ENCODE measurements around the gene LRFN2.

LRFN2 gene

GRCh38 chr6:40509716-40510260, 77.4 kb downstream of the LRFN2 start:
- DNase-seq = no peak

DNA sequence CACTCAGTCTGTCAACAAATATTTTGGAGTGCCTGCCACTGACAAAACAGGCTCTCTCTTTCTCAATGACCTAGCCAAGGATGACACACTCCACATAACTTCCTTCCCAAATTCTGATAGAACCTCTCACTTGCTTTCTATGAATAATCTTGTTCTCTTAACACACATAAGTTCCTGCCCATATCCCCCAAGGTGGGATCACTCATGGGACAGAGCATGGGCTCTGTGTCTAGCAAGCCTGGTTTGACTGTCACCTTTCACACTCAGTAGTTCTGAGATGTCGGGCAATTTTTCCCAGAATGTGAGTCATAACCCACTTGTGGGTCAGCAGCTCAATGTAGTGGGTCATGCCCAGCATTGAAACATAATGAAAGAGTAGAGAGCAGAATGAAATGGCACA, 78.1 kb downstream of the LRFN2 start:
- DNase-seq = no peak

- no peak for DNase-seq
These were observed 80.2 kb downstream of the LRFN2 start for GRCh38 chr6:40506954-40507353.

DNA sequence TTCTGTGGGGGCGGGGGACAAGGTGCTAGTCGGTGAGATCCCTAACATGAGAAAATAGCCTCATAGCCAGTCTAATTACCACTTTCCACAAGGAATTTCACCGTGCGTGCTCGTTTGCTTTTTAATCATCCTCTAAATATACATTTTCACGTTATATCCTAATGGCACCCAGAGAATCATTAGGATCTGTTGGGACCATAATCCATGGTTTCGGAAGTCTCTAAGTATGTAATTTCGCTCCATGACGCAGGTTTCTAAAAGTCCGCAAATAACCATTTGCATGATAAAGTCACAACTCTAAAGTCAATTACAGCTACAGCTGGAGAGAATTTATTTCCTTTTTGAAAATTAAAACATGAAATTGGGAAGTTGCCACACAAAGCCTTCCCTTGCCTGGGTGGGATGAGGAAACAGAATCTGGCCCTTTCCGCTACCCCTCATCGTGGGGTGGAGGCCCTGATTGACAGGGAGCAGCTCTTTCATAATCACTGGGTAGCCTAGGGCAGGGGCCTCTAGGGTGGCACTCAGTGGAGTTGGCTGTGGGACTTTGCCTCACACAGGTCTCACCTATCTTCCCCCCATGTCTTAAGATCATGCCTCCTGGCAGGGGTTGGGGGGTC, 81.9 kb downstream of the LRFN2 start:
- DNase-seq = no peak

GRCh38 chr6:40504274-40504673, 82.9 kb downstream of the LRFN2 start:
- DNase-seq = no peak

DNA sequence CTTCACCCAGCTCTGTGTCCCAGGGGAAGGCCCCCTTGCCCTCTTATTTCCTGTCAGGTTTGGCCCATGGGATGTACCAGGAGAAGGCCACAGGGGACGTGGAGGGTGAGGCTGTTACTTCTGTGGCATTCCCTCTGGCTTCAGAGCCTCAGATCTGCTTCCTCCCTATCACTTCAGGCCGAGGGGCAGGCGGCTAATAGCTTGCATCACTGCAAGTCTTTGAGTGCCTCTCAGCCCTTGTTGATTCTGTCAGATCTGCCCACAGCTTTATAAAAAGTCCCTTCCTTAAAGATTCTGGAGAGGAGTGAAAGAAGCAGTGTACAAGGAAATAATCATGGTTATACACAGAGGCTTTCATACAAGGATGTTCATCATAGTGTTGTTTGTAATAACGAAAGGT, 86.9 kb downstream of the LRFN2 start:
- DNase-seq = no peak

DNA sequence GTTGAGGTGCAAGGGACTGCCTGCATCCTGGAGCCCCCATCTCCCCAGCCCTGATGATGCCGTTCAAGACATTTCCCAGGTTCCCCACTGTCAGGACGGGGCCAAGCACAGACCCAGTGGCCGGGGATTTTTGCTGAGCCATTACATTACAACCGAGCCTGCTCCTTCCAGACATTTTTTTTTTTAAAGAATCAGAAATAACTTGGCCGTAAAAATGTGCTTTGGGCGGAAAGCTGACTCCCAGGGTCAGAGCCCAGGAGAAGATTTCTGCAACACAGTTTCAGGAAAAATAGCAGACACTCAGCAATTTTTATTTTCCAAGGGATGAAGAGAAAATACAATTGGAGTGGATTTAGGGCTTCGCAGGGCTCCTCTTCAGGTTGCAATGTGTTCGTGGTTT, 87.9 kb downstream of the LRFN2 start:
- no peak for DNase-seq

GRCh38 chr6:40498148-40498547, 89.0 kb downstream of the LRFN2 start:
- no peak for DNase-seq

GRCh38 chr6:40492187-40492586, 95.0 kb downstream of the LRFN2 start:
- DNase-seq = no peak

DNA sequence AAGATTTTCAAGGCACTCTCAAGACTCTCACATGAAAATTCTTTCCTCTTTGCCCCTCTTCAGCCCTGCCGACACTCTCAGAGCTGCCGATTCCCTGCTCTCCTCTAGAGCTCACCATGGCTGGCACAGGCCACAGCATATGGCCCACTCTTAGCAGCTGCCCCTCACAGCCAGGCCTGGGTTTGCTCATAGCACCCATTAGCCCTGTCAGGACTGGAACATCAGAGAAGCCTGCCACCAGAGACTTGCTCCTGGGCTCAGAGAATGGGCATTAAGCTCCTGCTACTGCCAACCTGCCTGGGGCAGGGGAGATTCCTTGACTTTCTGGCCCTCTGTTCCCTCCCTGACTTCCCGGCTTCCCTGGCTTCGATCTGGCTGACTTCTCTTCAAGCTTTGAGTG, 96.7 kb downstream of the LRFN2 start:
- DNase-seq = no peak

DNA sequence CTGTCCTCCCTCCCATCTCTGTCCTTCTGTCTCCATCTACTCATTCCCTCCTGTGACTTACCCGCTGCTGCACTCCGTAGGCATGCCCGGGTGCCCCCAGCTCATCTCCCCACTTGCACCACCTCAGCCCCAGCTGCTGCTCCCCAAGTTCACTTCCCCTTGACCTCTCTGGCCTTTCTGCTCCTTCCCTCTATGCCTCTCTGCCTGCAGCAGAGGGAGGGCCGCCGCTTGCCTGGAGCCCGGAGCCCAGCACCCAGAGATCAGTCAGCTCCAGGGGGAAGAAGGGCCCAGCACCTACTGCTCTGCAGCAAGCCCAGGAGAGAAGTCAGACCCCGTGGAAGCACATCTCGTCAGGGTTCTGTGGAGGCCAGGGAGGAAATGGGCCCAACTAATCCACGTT, 97.4 kb downstream of the LRFN2 start:
- no peak for DNase-seq

DNA sequence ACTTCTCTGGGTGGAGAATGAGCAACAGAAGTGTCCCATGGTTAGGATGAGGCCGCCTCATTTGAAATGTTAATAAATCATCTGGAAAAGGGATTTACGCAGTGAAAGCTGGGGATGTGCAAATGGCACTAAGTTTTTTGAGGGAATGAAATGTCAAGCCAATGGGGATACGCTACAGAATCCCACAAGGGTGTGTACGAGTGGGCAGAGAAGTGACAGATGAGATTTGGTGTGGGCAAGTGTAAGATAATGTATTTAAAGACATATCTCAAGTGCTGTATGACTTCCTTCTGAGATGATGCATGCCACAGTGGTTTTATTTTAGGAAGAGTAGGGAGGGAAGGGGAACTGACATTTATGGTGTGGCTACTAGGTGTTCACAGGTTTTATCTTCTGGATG, 100.6 kb downstream of the LRFN2 start:
- no peak for DNase-seq

GRCh38 chr6:40485795-40486194, 101.4 kb downstream of the LRFN2 start:
- no peak for DNase-seq

DNA sequence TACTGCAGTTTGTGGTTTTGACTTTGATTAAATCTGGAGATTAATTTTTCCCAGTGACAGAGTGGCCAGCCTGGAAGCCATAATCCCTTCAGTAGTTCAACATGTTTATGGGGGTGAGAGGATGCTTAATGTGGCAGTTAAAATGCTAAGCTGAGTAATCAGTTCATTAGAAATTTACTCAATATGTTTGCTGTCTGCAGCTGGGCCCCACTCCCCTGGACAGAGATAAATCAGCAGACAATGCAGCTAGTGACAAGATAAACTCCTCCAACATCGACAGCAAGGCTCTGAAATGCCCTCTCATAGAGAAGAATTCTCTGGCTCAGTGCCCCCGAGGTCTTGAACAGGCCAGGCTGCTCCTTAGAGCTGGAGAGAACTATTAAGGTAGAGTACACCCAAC, 101.9 kb downstream of the LRFN2 start:
- no peak for DNase-seq

DNA sequence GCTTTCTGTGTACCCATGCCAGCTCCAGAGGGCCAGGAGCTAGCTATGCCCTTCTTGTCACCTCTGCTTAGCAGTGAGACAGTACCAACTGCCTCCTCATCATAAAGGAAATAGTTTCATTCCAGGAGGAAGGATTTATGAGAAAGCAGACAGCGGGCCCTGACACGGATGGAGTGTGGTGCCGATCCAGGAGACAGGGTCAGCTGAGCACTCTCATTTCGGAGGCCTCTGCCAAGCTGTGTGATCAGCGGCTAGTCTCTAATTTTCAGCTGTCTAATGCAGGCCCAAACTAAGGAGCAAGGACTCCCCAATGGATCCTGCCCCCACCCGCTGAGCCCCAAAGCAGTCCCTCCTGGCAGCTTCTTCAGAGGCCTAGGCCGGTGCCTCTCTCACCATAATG, 103.1 kb downstream of the LRFN2 start:
- no peak for DNase-seq

DNA sequence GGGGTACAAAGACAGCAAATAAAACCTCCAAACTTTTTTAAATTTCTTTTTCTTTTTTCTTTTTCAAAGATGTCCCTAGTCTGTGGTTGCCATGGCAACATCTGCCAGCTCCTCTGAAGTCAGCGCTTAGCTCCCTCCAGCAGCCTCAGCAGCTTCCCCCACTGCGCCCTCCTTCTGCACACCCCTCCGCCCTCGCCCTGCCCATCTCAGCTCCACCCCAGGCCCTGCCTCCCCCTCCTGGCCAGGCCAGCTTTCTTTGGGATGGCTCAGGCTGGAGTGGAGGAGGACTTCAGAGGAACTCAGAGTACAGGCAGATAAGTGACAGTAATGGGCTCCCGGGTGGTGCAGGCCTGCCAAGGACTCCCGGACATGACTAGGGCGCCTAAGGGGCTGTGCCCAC, 104.6 kb downstream of the LRFN2 start:
- DNase-seq = no peak

DNA sequence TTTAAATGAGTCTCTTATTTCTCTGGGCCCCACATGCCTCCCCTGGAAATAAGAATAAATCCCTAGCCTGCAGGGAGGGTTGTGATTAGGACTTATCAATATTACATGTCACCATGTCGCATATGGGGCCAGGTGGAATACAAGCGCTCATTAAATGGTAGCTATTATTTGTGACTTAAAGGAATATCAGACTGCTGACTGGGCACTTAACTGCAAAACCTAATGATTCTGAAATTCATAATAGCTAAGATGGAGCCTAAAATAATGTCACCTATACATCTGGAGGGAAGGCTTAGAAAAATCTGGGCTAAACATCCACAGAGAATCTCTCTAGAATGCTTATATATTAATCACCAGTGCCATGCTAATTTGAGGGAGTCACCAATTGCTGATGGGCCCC, 106.5 kb downstream of the LRFN2 start:
- DNase-seq = no peak

GRCh38 chr6:40479706-40480105, 107.5 kb downstream of the LRFN2 start:
- no peak for DNase-seq

GRCh38 chr6:40477246-40478126, 109.7 kb downstream of the LRFN2 start:
- no peak for DNase-seq

GRCh38 chr6:40476673-40477072, 110.5 kb downstream of the LRFN2 start:
- DNase-seq = no peak

- no peak for DNase-seq
These were observed 112.2 kb downstream of the LRFN2 start for GRCh38 chr6:40474937-40475336.

DNA sequence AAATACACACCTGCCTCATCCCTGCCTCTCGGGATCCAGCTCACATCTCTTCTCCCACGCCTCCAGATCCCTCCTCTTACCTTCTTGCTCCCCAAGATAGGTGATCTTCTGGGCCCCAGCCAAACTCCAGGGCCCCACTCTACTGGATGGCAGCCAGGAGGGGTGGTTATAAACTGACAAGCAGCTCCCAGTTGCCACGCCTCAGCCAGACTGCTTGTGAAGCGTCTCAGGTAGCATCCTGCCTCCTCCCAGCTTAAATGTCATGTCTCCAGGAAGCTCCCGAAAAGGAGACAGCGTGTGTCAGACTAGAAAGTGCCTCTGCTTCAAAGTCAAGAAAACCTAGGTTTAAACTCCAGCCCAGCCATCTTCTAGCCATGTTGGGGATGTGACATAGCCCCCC, 114.1 kb downstream of the LRFN2 start:
- DNase-seq = no peak

DNA sequence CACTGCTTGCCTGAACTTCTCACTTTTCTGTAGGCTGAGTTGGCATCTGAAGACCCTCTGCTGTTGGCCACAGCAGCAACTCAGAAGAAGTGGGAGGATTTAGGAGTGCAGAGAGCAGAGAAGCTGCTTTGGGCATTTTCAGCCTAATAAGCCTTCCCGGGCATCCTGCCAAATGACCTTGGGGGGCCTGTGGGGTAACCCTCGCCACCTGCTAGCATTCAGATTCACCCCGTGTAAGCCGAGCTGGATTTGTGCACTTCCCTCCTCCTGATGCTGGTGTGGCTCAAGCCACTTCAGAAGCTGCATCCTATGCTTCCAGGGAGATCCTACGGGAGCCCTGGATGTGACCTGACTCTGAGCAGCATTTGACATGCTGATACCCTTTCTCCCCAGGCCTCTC, 114.8 kb downstream of the LRFN2 start:
- no peak for DNase-seq

DNA sequence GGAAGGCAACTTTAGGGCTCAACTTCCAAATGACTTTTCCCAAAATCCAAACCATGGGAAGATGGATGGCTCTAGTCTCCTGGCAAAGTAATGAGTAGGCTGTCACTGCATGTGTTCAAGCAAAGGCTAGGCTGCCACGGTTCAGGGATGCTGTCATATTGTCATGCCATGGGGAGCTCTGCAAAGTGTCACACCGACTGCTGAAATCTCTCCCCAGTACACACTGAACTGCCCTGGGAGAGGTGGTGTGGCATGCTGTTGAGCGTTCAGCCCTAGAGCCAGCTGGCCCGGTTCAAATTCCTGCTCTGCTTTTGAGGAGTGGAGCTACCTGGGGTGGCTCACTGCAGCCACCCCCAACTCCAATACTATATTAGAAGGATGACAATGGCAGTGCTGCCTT, 115.9 kb downstream of the LRFN2 start:
- no peak for DNase-seq

Measured in HCEC 1CT (cell line).